ENCODE results near the gene SPOCK3. TPM values are rescaled to one million over a fixed set of nuclear protein-coding genes. Genes with fewer than 3 reads are reported as not detected.

Gene SPOCK3
- total and polyA plus RNA-seq, 7 donors, result 0.39 to 3.9 (median 1.4) TPM; not detected in 2

- no peaks in the 10 kb centered on the region for H3K4me1 ChIP-seq
- no peak for DNase-seq
- intact Hi-C loops (cut with DNase I), result no loop called here
- no peak overlapping the region for H3K27ac ChIP-seq
- H3K9me3 ChIP-seq, result no peaks in the 10 kb centered on the region
- H3K27me3 ChIP-seq, result no peaks in the 10 kb centered on the region
- no peak overlapping the region for H3K4me3 ChIP-seq
- TF ChIP-seq POLR2AphosphoS5 (IDR thresholded peaks at IDR 0.05), result no peak
- no peak for TF ChIP-seq EP300 (IDR thresholded peaks at IDR 0.05)
- no peak for TF ChIP-seq CTCF (IDR thresholded peaks at IDR 0.05)
- no peak for TF ChIP-seq POLR2A (IDR thresholded peaks at IDR 0.05)
- 57 to 79% methylated on average over 2 of the region's 2 CpGs for WGBS, 2 donors
- H3K36me3 ChIP-seq, result no peaks in the 10 kb centered on the region
Observed at GRCh38 chr4:167101035-167101434, 133.3 kb downstream of the SPOCK3 start.

GRCh38 chr4:167100120-167100519, 134.2 kb downstream of the SPOCK3 start:
- 3 to 47% methylated on average over 1 of the region's 1 CpG for WGBS, 2 donors

GRCh38 chr4:167088115-167088514, 146.2 kb downstream of the SPOCK3 start:
- H3K4me1 ChIP-seq, result no peaks in the 10 kb centered on the region
- intact Hi-C loops (cut with DNase I), result no loop called here
- H3K36me3 ChIP-seq, result no peaks in the 10 kb centered on the region
- H3K4me3 ChIP-seq, result no peak overlapping the region
- TF ChIP-seq POLR2AphosphoS5 (IDR thresholded peaks at IDR 0.05), result no peak
- TF ChIP-seq CTCF (IDR thresholded peaks at IDR 0.05), result no peak
- no peak for TF ChIP-seq EP300 (IDR thresholded peaks at IDR 0.05)
- TF ChIP-seq POLR2A (IDR thresholded peaks at IDR 0.05), result no peak
- no peak for DNase-seq
- H3K9me3 ChIP-seq, result no peaks in the 10 kb centered on the region
- H3K27me3 ChIP-seq, result no peaks in the 10 kb centered on the region
- no peak overlapping the region for H3K27ac ChIP-seq

More at GRCh38 chr4:167100120-167100519, 134.2 kb downstream of the SPOCK3 start:
- no peaks in the 10 kb centered on the region for H3K36me3 ChIP-seq
- no peak overlapping the region for H3K27ac ChIP-seq
- no peak for DNase-seq
- TF ChIP-seq EP300 (IDR thresholded peaks at IDR 0.05) (no peak), CTCF (IDR thresholded peaks at IDR 0.05) (no peak), POLR2A (IDR thresholded peaks at IDR 0.05) (no peak), POLR2AphosphoS5 (IDR thresholded peaks at IDR 0.05) (no peak)
- intact Hi-C loops (cut with DNase I), result no loop called here
- no peaks in the 10 kb centered on the region for H3K4me1 ChIP-seq
- no peaks in the 10 kb centered on the region for H3K9me3 ChIP-seq
- no peak overlapping the region for H3K4me3 ChIP-seq
- no peaks in the 10 kb centered on the region for H3K27me3 ChIP-seq

- Histone ChIP-seq H3K27me3 (no peaks in the 10 kb centered on the region), H3K36me3 (no peaks in the 10 kb centered on the region), H3K4me1 (no peaks in the 10 kb centered on the region), H3K9me3 (no peaks in the 10 kb centered on the region), H3K27ac (no peak overlapping the region), H3K4me3 (no peak overlapping the region)
- 95 to 96% methylated on average over 2 of the region's 2 CpGs for WGBS, 2 donors
- TF ChIP-seq POLR2A (IDR thresholded peaks at IDR 0.05) (no peak), POLR2AphosphoS5 (IDR thresholded peaks at IDR 0.05) (no peak), EP300 (IDR thresholded peaks at IDR 0.05) (no peak), CTCF (IDR thresholded peaks at IDR 0.05) (no peak)
- no peak for DNase-seq
- intact Hi-C loops (cut with DNase I), result no loop called here
Observed at GRCh38 chr4:167084321-167084720, 150.0 kb downstream of the SPOCK3 start.

GRCh38 chr4:167079762-167080161, 154.5 kb downstream of the SPOCK3 start:
- no peaks in the 10 kb centered on the region for H3K9me3 ChIP-seq
- TF ChIP-seq CTCF (IDR thresholded peaks at IDR 0.05) (no peak), EP300 (IDR thresholded peaks at IDR 0.05) (no peak), POLR2AphosphoS5 (IDR thresholded peaks at IDR 0.05) (no peak), POLR2A (IDR thresholded peaks at IDR 0.05) (no peak)
- no peaks in the 10 kb centered on the region for H3K4me1 ChIP-seq
- no peaks in the 10 kb centered on the region for H3K27me3 ChIP-seq
- intact Hi-C loops (cut with DNase I), result no loop called here
- H3K4me3 ChIP-seq, result no peak overlapping the region
- H3K27ac ChIP-seq, result no peak overlapping the region
- no peak for DNase-seq
- no peaks in the 10 kb centered on the region for H3K36me3 ChIP-seq

Data from sigmoid colon (tissue), 7 donors.